Measurements from ENCODE around the gene DPM3.
A peak's percentile ranks its signal among the peaks of the same experiment; 100 is the strongest.
"Not testable (repeated sequence)": the region's sequence is repeated elsewhere in the genome, so short reads cannot be mapped to it uniquely, and the experiment has no call there.

- not testable (repeated sequence) for TF ChIP-seq EZH2 (IDR thresholded peaks at IDR 0.05)
- 0 out of 2 replicates have a peak, but pooled peaks have one; percentile 8 for TF ChIP-seq POLR2AphosphoS5 (IDR thresholded peaks at IDR 0.05; ENCODE audit: borderline replicate concordance, low read depth, low read length)
Measured at GRCh38 chr1:155168105-155168445, 27.7 kb upstream of the DPM3 start.
